GM12873 (cell line): Measurements from ENCODE around the gene TYK2.

Experiments
- CTCF ChIP-seq: IDR thresholded peaks from 2 replicates; pipeline ENCODE4 v1.5.1; 2012; ENCODE audit warnings: low read depth, mild to moderate bottlenecking, moderate library complexity, low read length, control low read depth; ENCODE audit not compliant: insufficient read depth; ENCODE audit errors: missing control alignments

TYK2 gene

GRCh38 chr19:10384580-10384979 lies 4.2 kb upstream of the TYK2 start:
- TF ChIP-seq CTCF = peak; percentile 9

- no peak for TF ChIP-seq CTCF
These were observed 476 bp downstream of the TYK2 start for GRCh38 chr19:10379880-10380312.

GRCh38 chr19:10378124-10378523 lies 2.2 kb downstream of the TYK2 start:
- TF ChIP-seq CTCF = no peak

GRCh38 chr19:10374931-10375330 lies 5.4 kb downstream of the TYK2 start:
- TF ChIP-seq CTCF = no peak

GRCh38 chr19:10372690-10373089 lies 7.7 kb downstream of the TYK2 start:
- no peak for TF ChIP-seq CTCF

GRCh38 chr19:10368101-10368803 lies 12.1 kb downstream of the TYK2 start:
- TF ChIP-seq CTCF = no peak

- TF ChIP-seq CTCF = no peak
These were observed 14.9 kb downstream of the TYK2 start for GRCh38 chr19:10365518-10365917.

- TF ChIP-seq CTCF = no peak
These were observed 15.7 kb downstream of the TYK2 start for GRCh38 chr19:10364644-10365043.
